Stomach (tissue), 4 donors: Measurements from ENCODE around the gene RNLS.

Source experiments
- CTCF ChIP-seq, 7 experiments: fragments of 450-650 bp in 4 of 7; fragments of 200-600 bp in 3 of 7; sonication (generic) in 3 of 7; IDR thresholded peaks; one replicate each; pipeline ENCODE4 v1.5.1; 2016 to 2019; ENCODE audit warnings: antibody characterized with exemption in 7 of 7, control low read depth in 2 of 7, mild to moderate bottlenecking in 1 of 7
- POLR2A ChIP-seq, 4 donors: fragments of 450-650 bp; IDR thresholded peaks; one replicate each; pipeline ENCODE4 v1.6.1; 2016; ENCODE audit warnings: antibody characterized with exemption in 4 of 4, control low read depth in 2 of 4, mild to moderate bottlenecking in 1 of 4, moderate library complexity in 1 of 4
- POLR2AphosphoS5 ChIP-seq, 3 donors: sonication (generic); formaldehyde crosslinking; IDR thresholded peaks; one replicate each; pipeline ENCODE4 v1.6.1; 2016; ENCODE audit warnings: antibody characterized with exemption in 3 of 3

GRCh38 chr10:88521791-88522190 lies 61.3 kb downstream of the RNLS start:
- no peak for TF ChIP-seq CTCF (IDR thresholded peaks at IDR 0.05)
- TF ChIP-seq POLR2A (IDR thresholded peaks at IDR 0.05) = no peak
- no peak for TF ChIP-seq POLR2AphosphoS5 (IDR thresholded peaks at IDR 0.05)
